GM12872 (cell line): ENCODE measurements around the gene UGDH.

Experiments used
- TF ChIP-seq, protein P1 (sequence below): IDR thresholded peaks from 3 replicates; pipeline ENCODE4 v1.5.1; 2011; ENCODE audit warnings: low read depth, mild to moderate bottlenecking, low read length, moderate library complexity; ENCODE audit not compliant: insufficient read depth

UGDH gene

DNA sequence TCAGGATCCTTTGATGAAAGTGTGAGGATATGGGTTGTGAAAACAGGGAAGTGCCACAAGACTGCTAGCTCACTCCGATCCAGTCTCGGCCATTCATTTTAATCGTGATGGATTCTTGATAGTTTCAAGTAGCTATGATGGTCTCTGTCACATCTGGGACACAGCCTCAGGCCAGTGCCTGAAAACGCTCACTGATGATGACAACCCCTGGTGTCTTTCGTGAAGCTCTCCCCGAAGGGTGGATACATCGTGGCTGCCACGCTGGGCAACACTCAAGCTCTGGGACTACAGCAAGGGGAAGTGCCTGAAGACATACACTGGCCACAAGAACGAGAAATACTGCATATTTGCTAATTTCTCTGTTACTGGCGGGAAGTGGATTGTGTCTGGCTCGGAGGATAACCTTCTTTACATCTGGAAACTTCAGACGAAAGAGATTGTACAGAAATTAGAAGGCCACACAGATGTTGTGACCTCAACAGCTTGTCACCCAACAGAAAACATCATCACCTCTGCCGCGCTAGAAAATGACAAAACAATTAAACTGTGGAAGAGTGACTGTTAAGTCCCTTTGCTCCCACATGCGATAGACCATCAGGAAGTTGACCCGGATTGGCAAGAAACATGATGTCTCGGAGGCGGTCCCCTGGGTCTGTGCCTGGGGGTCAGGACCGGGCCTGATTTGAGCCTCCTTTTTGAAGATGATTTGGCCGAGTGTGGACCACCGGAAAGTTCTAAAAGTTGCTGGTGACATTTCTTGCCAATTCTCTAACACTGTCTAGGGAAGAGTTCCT lies 46.1 kb downstream of the UGDH start:
- TF ChIP-seq, protein P1, sequence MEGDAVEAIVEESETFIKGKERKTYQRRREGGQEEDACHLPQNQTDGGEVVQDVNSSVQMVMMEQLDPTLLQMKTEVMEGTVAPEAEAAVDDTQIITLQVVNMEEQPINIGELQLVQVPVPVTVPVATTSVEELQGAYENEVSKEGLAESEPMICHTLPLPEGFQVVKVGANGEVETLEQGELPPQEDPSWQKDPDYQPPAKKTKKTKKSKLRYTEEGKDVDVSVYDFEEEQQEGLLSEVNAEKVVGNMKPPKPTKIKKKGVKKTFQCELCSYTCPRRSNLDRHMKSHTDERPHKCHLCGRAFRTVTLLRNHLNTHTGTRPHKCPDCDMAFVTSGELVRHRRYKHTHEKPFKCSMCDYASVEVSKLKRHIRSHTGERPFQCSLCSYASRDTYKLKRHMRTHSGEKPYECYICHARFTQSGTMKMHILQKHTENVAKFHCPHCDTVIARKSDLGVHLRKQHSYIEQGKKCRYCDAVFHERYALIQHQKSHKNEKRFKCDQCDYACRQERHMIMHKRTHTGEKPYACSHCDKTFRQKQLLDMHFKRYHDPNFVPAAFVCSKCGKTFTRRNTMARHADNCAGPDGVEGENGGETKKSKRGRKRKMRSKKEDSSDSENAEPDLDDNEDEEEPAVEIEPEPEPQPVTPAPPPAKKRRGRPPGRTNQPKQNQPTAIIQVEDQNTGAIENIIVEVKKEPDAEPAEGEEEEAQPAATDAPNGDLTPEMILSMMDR = no peak

DNA sequence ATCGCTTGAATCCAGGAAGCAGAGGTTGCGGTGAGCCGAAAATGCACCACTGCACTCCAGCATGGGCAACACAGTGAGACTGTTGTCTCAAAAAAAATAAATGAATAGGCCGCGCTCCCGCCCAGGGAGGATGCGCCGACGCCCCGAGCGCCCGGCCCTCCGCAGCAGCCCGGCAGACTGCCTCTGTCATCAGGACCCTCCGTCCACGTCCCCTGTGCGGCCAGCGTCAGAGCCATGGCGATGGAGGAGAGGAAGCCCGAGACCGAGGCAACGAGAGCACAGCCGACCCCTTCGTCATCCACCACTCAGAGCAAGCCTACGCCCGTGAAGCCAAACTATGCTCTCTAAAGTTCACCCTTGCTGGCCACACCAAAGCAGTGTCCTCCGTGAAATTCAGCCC lies 47.0 kb downstream of the UGDH start:
- TF ChIP-seq, protein P1 = no peak

DNA sequence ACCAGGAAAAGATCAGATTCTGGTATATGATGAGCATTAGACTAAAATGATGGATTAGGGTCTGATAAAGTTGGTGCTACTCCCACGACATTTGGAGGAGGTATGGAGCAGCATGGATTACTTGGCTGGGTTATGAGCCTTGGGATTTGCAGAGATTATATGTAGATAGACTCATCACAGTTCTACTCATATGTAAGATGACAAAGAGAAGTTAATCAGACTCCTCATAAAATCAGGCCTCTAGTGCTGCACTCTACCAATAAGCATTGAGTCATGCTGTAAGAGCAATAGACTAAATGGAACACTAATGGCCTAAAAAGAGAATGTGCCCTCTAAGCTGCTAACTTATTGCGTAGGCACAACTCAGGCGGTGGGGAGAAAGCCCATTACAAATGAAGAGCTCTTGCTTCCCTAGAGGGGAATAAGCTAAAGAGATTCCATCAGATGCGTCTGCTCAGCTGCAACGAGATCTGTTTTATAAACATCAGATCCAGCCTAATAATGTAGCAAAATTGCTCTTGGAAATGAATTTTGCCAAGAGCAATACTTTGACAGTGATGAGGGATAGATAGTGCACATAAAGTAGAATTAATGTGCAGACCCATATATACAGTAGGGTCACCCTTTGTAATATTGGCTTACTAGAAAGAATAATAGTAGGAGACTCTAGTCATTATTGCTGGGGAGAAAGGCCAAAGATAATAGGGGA lies 50.9 kb downstream of the UGDH start:
- TF ChIP-seq, protein P1 = no peak

DNA sequence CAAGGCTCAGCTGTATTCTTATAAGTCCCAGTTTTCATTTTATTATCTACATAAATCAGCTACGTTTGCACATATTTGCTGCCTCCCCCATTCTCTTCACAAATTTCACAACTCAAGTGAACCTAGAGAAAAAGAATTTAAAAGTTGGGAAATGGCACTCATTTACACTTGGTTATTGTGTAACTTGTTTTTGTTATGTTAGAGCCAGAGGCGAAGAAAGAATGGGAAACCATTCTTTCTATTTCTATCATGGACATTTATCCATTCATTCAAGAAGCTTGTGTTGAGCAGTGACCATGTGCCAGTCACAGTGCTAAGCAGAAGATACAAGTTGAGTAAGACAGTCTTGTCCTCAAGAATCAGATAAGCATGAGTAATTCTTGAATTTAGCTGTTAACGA lies 54.8 kb downstream of the UGDH start:
- TF ChIP-seq, protein P1 = no peak

DNA sequence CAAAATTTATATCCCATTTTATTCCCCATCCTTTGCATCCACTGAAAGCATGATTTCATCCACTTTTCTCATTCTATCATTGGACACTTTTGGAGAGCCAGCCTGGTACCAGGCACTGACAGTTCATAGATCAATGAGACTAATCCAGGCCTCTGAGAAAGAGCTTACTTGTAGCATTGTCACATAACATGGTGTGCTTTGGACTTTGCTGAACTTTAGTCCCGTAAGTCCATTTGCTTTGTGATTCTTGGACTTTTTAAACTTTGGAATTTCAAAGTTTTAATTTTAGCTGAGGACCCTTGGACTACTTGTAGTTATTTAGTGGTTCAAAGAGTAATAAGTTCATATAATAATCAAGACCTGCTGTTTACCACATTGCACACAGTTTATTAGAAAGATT lies 56.8 kb downstream of the UGDH start:
- TF ChIP-seq, protein P1 = no peak

DNA sequence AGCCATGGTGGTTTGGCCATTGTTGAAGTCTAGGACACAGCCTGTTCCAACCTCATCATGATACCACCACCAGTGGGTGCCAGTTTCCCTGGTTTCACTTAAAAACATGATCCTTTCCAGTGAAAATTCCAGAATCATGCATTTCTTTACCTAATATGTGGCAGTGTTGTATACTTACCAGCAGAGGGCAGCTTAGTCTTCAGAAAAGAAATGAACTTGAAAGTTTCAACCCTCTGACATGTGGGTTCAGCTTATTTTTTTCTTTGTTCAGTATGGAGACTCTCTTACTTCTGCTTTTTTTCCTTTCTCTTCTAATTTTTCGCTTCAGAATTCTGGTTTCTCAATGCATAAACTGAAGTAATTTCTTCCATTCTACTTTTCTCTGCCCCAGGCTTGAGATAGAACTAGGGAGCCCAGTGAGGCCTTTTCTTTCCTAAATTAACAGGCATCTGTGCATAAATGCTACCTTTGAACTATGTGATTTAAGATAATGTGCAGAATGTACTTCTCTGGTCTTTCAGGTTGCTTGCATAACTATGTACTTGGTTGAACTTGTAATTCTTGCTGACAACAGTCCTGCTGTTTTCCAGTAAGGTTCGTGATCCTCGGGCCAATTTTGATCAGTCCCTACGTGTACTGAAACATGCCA lies 57.7 kb downstream of the UGDH start:
- TF ChIP-seq, protein P1 = peak; percentile 68

DNA sequence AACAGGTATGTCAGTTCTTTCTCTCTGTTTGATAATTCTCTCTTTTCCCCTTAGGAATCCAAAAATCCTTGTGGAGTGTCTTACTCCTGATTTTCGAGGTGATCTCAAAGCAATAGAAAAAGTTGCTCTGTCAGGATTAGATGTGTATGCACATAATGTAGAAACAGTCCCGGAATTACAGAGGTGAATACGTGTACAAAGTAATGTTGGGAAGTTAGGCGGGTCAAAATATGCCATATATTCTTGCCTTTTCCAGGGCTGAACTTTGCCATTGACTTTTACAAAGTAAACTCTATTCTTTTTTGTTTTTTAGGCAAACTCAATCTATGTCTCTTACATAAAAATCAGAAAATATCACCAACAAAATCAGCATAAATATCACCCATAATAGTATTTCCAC lies 59.8 kb downstream of the UGDH start:
- TF ChIP-seq, protein P1 = no peak
